DND-41 (cell line): ENCODE data around the gene GLCCI1.

Experiments
- ATAC-seq: fragments of 200-7000 bp; cut with Tn5 transposase; 3 replicates; pipeline ENCODE4 v1.9.1; 2021; ENCODE audit warnings: low read depth; ENCODE audit not compliant: insufficient read depth
- DNase-seq: peaks from one replicate; pipeline ENCODE4 v3.0.0-alpha.2; 2020
- H2AFZ ChIP-seq: 2 replicates; pipeline ENCODE4 v1.6.0; 2012; ENCODE audit warnings: low read depth, low read length
- H3K27ac ChIP-seq: 2 replicates; pipeline ENCODE4 v1.5.1; 2012; ENCODE audit warnings: low read length, inconsistent platforms
- H3K27me3 ChIP-seq: fragments of 200-600 bp; sonication (generic); 2 replicates; pipeline ENCODE4 v1.6.0; 2012; ENCODE audit warnings: low read length, mild to moderate bottlenecking, inconsistent platforms; ENCODE audit not compliant: insufficient read depth, poor library complexity
- H3K36me3 ChIP-seq: 2 replicates; pipeline ENCODE4 v1.5.1; 2012; ENCODE audit warnings: low read length, inconsistent platforms; ENCODE audit not compliant: insufficient read depth
- H3K4me1 ChIP-seq: 2 replicates; pipeline ENCODE4 v1.5.1; 2012; ENCODE audit warnings: mild to moderate bottlenecking, low read length; ENCODE audit not compliant: insufficient read depth
- H3K4me2 ChIP-seq: 2 replicates; pipeline ENCODE4 v1.6.0; 2012; ENCODE audit warnings: mild to moderate bottlenecking, moderate library complexity, low read length, inconsistent platforms; ENCODE audit not compliant: insufficient read depth
- H3K4me3 ChIP-seq, 2 experiments: fragments of 200-600 bp in 1 of 2; shearing (Covaris generic) in 1 of 2; 2 replicates each; pipeline ENCODE4 v1.5.1; 2012 to 2016; ENCODE audit warnings: inconsistent platforms in 2 of 2, low read length in 2 of 2, mild to moderate bottlenecking in 2 of 2, low read depth in 1 of 2, moderate library complexity in 1 of 2
- H3K79me2 ChIP-seq: 2 replicates; pipeline ENCODE4 v1.6.0; 2012; ENCODE audit warnings: low read length, inconsistent platforms; ENCODE audit not compliant: insufficient read depth
- H3K9ac ChIP-seq: 2 replicates; pipeline ENCODE4 v1.6.0; 2012; ENCODE audit warnings: low read depth, mild to moderate bottlenecking, inconsistent platforms, low read length, moderate library complexity
- H3K9me3 ChIP-seq: 2 replicates; pipeline ENCODE4 v1.5.1; 2012; ENCODE audit warnings: low read length, moderate library complexity, mild to moderate bottlenecking, inconsistent platforms; ENCODE audit not compliant: insufficient read depth, severe bottlenecking
- H4K20me1 ChIP-seq: 2 replicates; pipeline ENCODE4 v1.6.0; 2012; ENCODE audit warnings: low read length; ENCODE audit not compliant: insufficient read depth
- CTCF ChIP-seq: IDR thresholded peaks from 2 replicates; pipeline ENCODE4 v1.5.1; 2012; ENCODE audit warnings: borderline replicate concordance, low read length, moderate library complexity, mild to moderate bottlenecking; ENCODE audit not compliant: poor library complexity, severe bottlenecking; ENCODE audit errors: extremely low read depth
- EZH2 ChIP-seq: IDR thresholded peaks from 3 replicates; pipeline ENCODE4 v1.6.1; 2012; ENCODE audit warnings: borderline replicate concordance, low read depth, mild to moderate bottlenecking, moderate library complexity, low read length, inconsistent platforms; ENCODE audit not compliant: severe bottlenecking

GLCCI1 gene

GRCh38 chr7:7982904-7983303, 14.3 kb downstream of the GLCCI1 start:
- no peak for TF ChIP-seq EZH2
- no peak for TF ChIP-seq CTCF
- no peak for ATAC-seq
- Histone ChIP-seq H3K4me1 (peaks cover 13% of the 10 kb centered on the region), H3K79me2 (peaks cover 100% of the 10 kb centered on the region), H2AFZ (no peak overlapping the region), H3K4me3 (no peak overlapping the region), H3K27ac (no peak overlapping the region), H3K36me3 (no peaks in the 10 kb centered on the region; the same call in 1 of the 2 replicates), H4K20me1 (peaks cover 12% of the 10 kb centered on the region; the same call in 1 of the 2 replicates), H3K9ac (no peak overlapping the region), H3K27me3 (no peaks in the 10 kb centered on the region), H3K9me3 (no peaks in the 10 kb centered on the region), H3K4me2 (no peak overlapping the region)
- no peak for DNase-seq

GRCh38 chr7:7984424-7984823, 15.8 kb downstream of the GLCCI1 start:
- ATAC-seq = no peak
- H3K4me2 ChIP-seq = no peak overlapping the region
- H3K27me3 ChIP-seq = no peaks in the 10 kb centered on the region
- H3K79me2 ChIP-seq = peaks cover 100% of the 10 kb centered on the region
- H4K20me1 ChIP-seq = peaks cover 11% of the 10 kb centered on the region; the same call in 1 of the 2 replicates
- TF ChIP-seq EZH2 (no peak), CTCF (no peak)
- no peak overlapping the region for H3K9ac ChIP-seq
- H3K36me3 ChIP-seq = no peaks in the 10 kb centered on the region; the same call in 1 of the 2 replicates
- no peak for DNase-seq
- H3K9me3 ChIP-seq = no peaks in the 10 kb centered on the region
- H3K4me3 ChIP-seq = no peak overlapping the region
- peaks cover 29% of the 10 kb centered on the region for H3K4me1 ChIP-seq
- no peak overlapping the region for H3K27ac ChIP-seq
- H2AFZ ChIP-seq = no peak overlapping the region

- ATAC-seq (no peak), DNase-seq (no peak)
- TF ChIP-seq CTCF (no peak), EZH2 (no peak)
- H3K36me3 ChIP-seq = no peaks in the 10 kb centered on the region; the same call in 1 of the 2 replicates
- no peak overlapping the region for H3K9ac ChIP-seq
- peak overlapping the region; percentile 68 for H3K4me2 ChIP-seq
- H4K20me1 ChIP-seq = no peaks in the 10 kb centered on the region
- peaks cover 100% of the 10 kb centered on the region for H3K79me2 ChIP-seq
- peaks cover 38% of the 10 kb centered on the region for H3K4me1 ChIP-seq
- peaks cover 9% of the 10 kb centered on the region for H3K9me3 ChIP-seq
- H3K27me3 ChIP-seq = no peaks in the 10 kb centered on the region
- H3K27ac ChIP-seq = 0 out of 2 replicates have a peak overlapping the region, but pooled peaks have one; percentile 70
- no peak overlapping the region for H2AFZ ChIP-seq
- H3K4me3 ChIP-seq = no peak overlapping the region
Measured at GRCh38 chr7:7988706-7989105, 20.1 kb downstream of the GLCCI1 start.

GRCh38 chr7:7989133-7989532, 20.5 kb downstream of the GLCCI1 start:
- H3K4me3 ChIP-seq = peak overlapping the region in 1 of 2 experiments; percentile 49; a peak in 2 of 4 replicates
- peak overlapping the region; percentile 70 for H3K27ac ChIP-seq
- no peak for TF ChIP-seq CTCF
- TF ChIP-seq EZH2 = no peak
- H3K27me3 ChIP-seq = no peaks in the 10 kb centered on the region
- H3K36me3 ChIP-seq = no peaks in the 10 kb centered on the region; the same call in 1 of the 2 replicates
- H3K9ac ChIP-seq = peak overlapping the region; percentile 44
- H4K20me1 ChIP-seq = no peaks in the 10 kb centered on the region
- peaks cover 100% of the 10 kb centered on the region for H3K79me2 ChIP-seq
- no peak for DNase-seq
- no peak overlapping the region for H2AFZ ChIP-seq
- peaks cover 9% of the 10 kb centered on the region for H3K9me3 ChIP-seq
- peaks cover 38% of the 10 kb centered on the region for H3K4me1 ChIP-seq
- peak overlapping the region; percentile 68 for H3K4me2 ChIP-seq
- ATAC-seq = peak; percentile 29; the same call in 1 of the 3 replicates
